Measurements from ENCODE around the gene FASTK.
A peak's percentile ranks its signal among the peaks of the same experiment; 100 is the strongest.
"Not testable (repeated sequence)": the region's sequence is repeated elsewhere in the genome, so short reads cannot be mapped to it uniquely, and the experiment has no call there.

FASTK gene

GRCh38 chr7:151047976-151048815 lies 32.4 kb downstream of the FASTK start, which contains the start of gene ASIC3:
Gene ASIC3 (plus strand): TSS chr7:151048531. CDS start chr7:151048886, 355 bp downstream.
- DNase-seq (ENCODE audit: low spot score), result no peak

GRCh38 chr7:151046603-151047573 lies 33.7 kb downstream of the FASTK start:
- no peak for DNase-seq (ENCODE audit: low spot score)

GRCh38 chr7:151045967-151046366 lies 34.6 kb downstream of the FASTK start:
- DNase-seq (ENCODE audit: low spot score), result no peak

GRCh38 chr7:151045262-151045661 lies 35.3 kb downstream of the FASTK start:
- no peak for DNase-seq (ENCODE audit: low spot score)

- no peak for DNase-seq (ENCODE audit: low spot score)
These were observed 36.6 kb downstream of the FASTK start for GRCh38 chr7:151043959-151044358.

GRCh38 chr7:151043449-151043848 lies 37.2 kb downstream of the FASTK start:
- not testable (repeated sequence) for DNase-seq (ENCODE audit: low spot score)

- no peak for DNase-seq (ENCODE audit: low spot score)
These were observed 39.8 kb downstream of the FASTK start for GRCh38 chr7:151040616-151041375.

GRCh38 chr7:151039850-151040548 lies 40.6 kb downstream of the FASTK start:
- DNase-seq (ENCODE audit: low spot score), result no peak

- peak; percentile 95 for DNase-seq (ENCODE audit: low spot score)
These were observed 41.4 kb downstream of the FASTK start for GRCh38 chr7:151038951-151039849.

GRCh38 chr7:151035902-151036301 lies 44.7 kb downstream of the FASTK start:
- DNase-seq (ENCODE audit: low spot score), result no peak

GRCh38 chr7:151035026-151035717 lies 45.4 kb downstream of the FASTK start:
- DNase-seq (ENCODE audit: low spot score), result no peak

GRCh38 chr7:151034312-151035025 lies 46.1 kb downstream of the FASTK start:
- no peak for DNase-seq (ENCODE audit: low spot score)

GRCh38 chr7:151033864-151034249 lies 46.8 kb downstream of the FASTK start:
- no peak for DNase-seq (ENCODE audit: low spot score)

- no peak for DNase-seq (ENCODE audit: low spot score)
These were observed 47.4 kb downstream of the FASTK start for GRCh38 chr7:151032936-151033863.

- no peak for DNase-seq (ENCODE audit: low spot score)
These were observed 49.6 kb downstream of the FASTK start for GRCh38 chr7:151031011-151031410.

- DNase-seq (ENCODE audit: low spot score), result peak; percentile 13
These were observed 51.6 kb downstream of the FASTK start for GRCh38 chr7:151028948-151029501.

- DNase-seq (ENCODE audit: low spot score), result peak; percentile 99
These were observed 52.3 kb downstream of the FASTK start, which contains the start of gene ABCB8 for GRCh38 chr7:151028131-151028947. Gene ABCB8 (plus strand): TSS chr7:151028450. CDS start chr7:151028516, 66 bp downstream.
